GM19351 (cell line): ENCODE results near the gene FAM72D.
"Not testable (repeated sequence)": the region's sequence is repeated elsewhere in the genome, so short reads cannot be mapped to it uniquely, and the experiment has no call there.

Source experiments
- ATAC-seq: cut with Tn5 transposase; IDR thresholded peaks from one replicate; pipeline ENCODE4 v1.9.1; 2021; ENCODE audit warnings: mild to moderate bottlenecking, moderate library complexity; ENCODE audit not compliant: unreplicated experiment

Gene FAM72D

GRCh38 chr1:145144264-145144913 lies 48.6 kb downstream of the FAM72D start:
- not testable (repeated sequence) for ATAC-seq

- ATAC-seq: not testable (repeated sequence)
Measured at GRCh38 chr1:145146308-145146707, 50.5 kb downstream of the FAM72D start.

- not testable (repeated sequence) for ATAC-seq
Measured at GRCh38 chr1:145147172-145147571, 51.4 kb downstream of the FAM72D start.

GRCh38 chr1:145155421-145155820 lies 59.6 kb downstream of the FAM72D start:
- not testable (repeated sequence) for ATAC-seq

- not testable (repeated sequence) for ATAC-seq
Measured at GRCh38 chr1:145155873-145156272, 60.1 kb downstream of the FAM72D start.

GRCh38 chr1:145156891-145157610 lies 61.3 kb downstream of the FAM72D start:
- not testable (repeated sequence) for ATAC-seq

GRCh38 chr1:145157715-145158114 lies 61.9 kb downstream of the FAM72D start:
- not testable (repeated sequence) for ATAC-seq

- peak; percentile 58 for ATAC-seq
Measured at GRCh38 chr1:145161046-145161752, 65.4 kb downstream of the FAM72D start.
